HG02970 (cell line): ENCODE data around the gene LAG3.

Experiments used
- ATAC-seq: cut with Tn5 transposase; IDR thresholded peaks from one replicate; pipeline ENCODE4 v1.9.1; 2021; ENCODE audit warnings: mild to moderate bottlenecking, moderate library complexity, moderate number of reproducible peaks; ENCODE audit not compliant: unreplicated experiment, low FRiP score

Gene LAG3

GRCh38 chr12:6752921-6753771, 19.2 kb upstream of the LAG3 start, which contains the start of gene MLF2:
MLF2 (minus strand) TSS chr12:6753141; CDS start chr12:6752334, 807 bp downstream.
- peak; percentile 89 for ATAC-seq

GRCh38 chr12:6753772-6754356, 18.5 kb upstream of the LAG3 start:
- no peak for ATAC-seq

GRCh38 chr12:6754411-6754810, 17.9 kb upstream of the LAG3 start:
- no peak for ATAC-seq

GRCh38 chr12:6757028-6757690, 15.2 kb upstream of the LAG3 start:
- ATAC-seq, result no peak

GRCh38 chr12:6758506-6759095, 13.7 kb upstream of the LAG3 start:
- no peak for ATAC-seq

GRCh38 chr12:6759741-6760140, 12.6 kb upstream of the LAG3 start:
- ATAC-seq, result no peak

- ATAC-seq, result no peak
Observed at GRCh38 chr12:6763380-6763779, 8.9 kb upstream of the LAG3 start.

GRCh38 chr12:6764011-6764828, 8.1 kb upstream of the LAG3 start:
- ATAC-seq, result peak; percentile 46

- no peak for ATAC-seq
Observed at GRCh38 chr12:6765048-6765633, 7.2 kb upstream of the LAG3 start.

GRCh38 chr12:6765634-6766581, 6.4 kb upstream of the LAG3 start, which contains the start of gene PTMS:
PTMS (plus strand) TSS chr12:6766363; CDS start chr12:6766706, 343 bp downstream.
- ATAC-seq, result no peak

- ATAC-seq, result no peak
Observed at GRCh38 chr12:6766651-6767349, 5.5 kb upstream of the LAG3 start.

GRCh38 chr12:6767353-6768319, 4.7 kb upstream of the LAG3 start:
- ATAC-seq, result no peak

- ATAC-seq, result no peak
Observed at GRCh38 chr12:6768437-6768914, 3.8 kb upstream of the LAG3 start.

- ATAC-seq, result no peak
Observed at GRCh38 chr12:6768990-6769389, 3.3 kb upstream of the LAG3 start.

- no peak for ATAC-seq
Observed at GRCh38 chr12:6769666-6770065, 2.7 kb upstream of the LAG3 start.

- ATAC-seq, result no peak
Observed at GRCh38 chr12:6770094-6770493, 2.2 kb upstream of the LAG3 start.

GRCh38 chr12:6770600-6770999, 1.7 kb upstream of the LAG3 start:
- ATAC-seq, result no peak
